GM18907 (cell line): ENCODE results near the gene GTF2A1.
A peak's percentile ranks its signal among the peaks of the same experiment; 100 is the strongest.
"Not testable (repeated sequence)": the region's sequence is repeated elsewhere in the genome, so short reads cannot be mapped to it uniquely, and the experiment has no call there.

ENCODE experiments used
- ATAC-seq: cut with Tn5 transposase; IDR thresholded peaks from one replicate; pipeline ENCODE4 v1.9.1; 2021; ENCODE audit warnings: mild to moderate bottlenecking, moderate library complexity; ENCODE audit not compliant: unreplicated experiment

Gene GTF2A1

GRCh38 chr14:81233615-81234014, 12.9 kb upstream of the GTF2A1 start:
- ATAC-seq: no peak

- no peak for ATAC-seq
Measured at GRCh38 chr14:81231540-81231939, 10.8 kb upstream of the GTF2A1 start.

GRCh38 chr14:81224222-81224621, 3.5 kb upstream of the GTF2A1 start:
- no peak for ATAC-seq

- ATAC-seq: not testable (repeated sequence)
Measured at GRCh38 chr14:81223788-81224187, 3.0 kb upstream of the GTF2A1 start.

GRCh38 chr14:81222691-81223090, 1.9 kb upstream of the GTF2A1 start:
- ATAC-seq: no peak

- no peak for ATAC-seq
Measured at GRCh38 chr14:81222126-81222525, 1.4 kb upstream of the GTF2A1 start.

- no peak for ATAC-seq
Measured at GRCh38 chr14:81221579-81222102, 882 bp upstream of the GTF2A1 start.

GRCh38 chr14:81220580-81220829, 254 bp downstream of the GTF2A1 start:
- no peak for ATAC-seq

- ATAC-seq: peak; percentile 7
Measured at GRCh38 chr14:81219759-81220579, 790 bp downstream of the GTF2A1 start.

GRCh38 chr14:81219210-81219758, 1.5 kb downstream of the GTF2A1 start:
- peak; percentile 69 for ATAC-seq

- ATAC-seq: peak; percentile 80
Measured at GRCh38 chr14:81211844-81212243, 8.9 kb downstream of the GTF2A1 start.

- peak; percentile 56 for ATAC-seq
Measured at GRCh38 chr14:81209167-81209836, 11.5 kb downstream of the GTF2A1 start.

GRCh38 chr14:81208489-81208888, 12.3 kb downstream of the GTF2A1 start:
- ATAC-seq: no peak

GRCh38 chr14:81206115-81206514, 14.6 kb downstream of the GTF2A1 start:
- no peak for ATAC-seq

GRCh38 chr14:81205639-81206038, 15.1 kb downstream of the GTF2A1 start:
- ATAC-seq: no peak

GRCh38 chr14:81200054-81200453, 20.7 kb downstream of the GTF2A1 start:
- no peak for ATAC-seq

- no peak for ATAC-seq
Measured at GRCh38 chr14:81199084-81199483, 21.7 kb downstream of the GTF2A1 start.

GRCh38 chr14:81198651-81199050, 22.1 kb downstream of the GTF2A1 start:
- no peak for ATAC-seq

GRCh38 chr14:81193924-81194633, 26.7 kb downstream of the GTF2A1 start:
- peak; percentile 66 for ATAC-seq

GRCh38 chr14:81192594-81192993, 28.2 kb downstream of the GTF2A1 start:
- no peak for ATAC-seq

GRCh38 chr14:81187832-81188522, 32.8 kb downstream of the GTF2A1 start:
- ATAC-seq: peak; percentile 90
